Measurements from ENCODE around the gene PSMA6. TPM values are rescaled to one million over a fixed set of nuclear protein-coding genes. Genes with fewer than 3 reads are reported as not detected.

The PSMA6 gene
- total and polyA plus RNA-seq, 10 of the 15 experiments (the other 5 are each of a cell fraction or from before 2014, with no cell fraction given): 267 to 1,363 (median 402) TPM

- H4K20me1 ChIP-seq (ENCODE audit: control insufficient read depth, insufficient read depth): no peaks in the 10 kb centered on the region; the same call in 1 of the 2 replicates
- no peak overlapping the region; the same call in 1 of the 2 replicates for H3K4me3 ChIP-seq
- POLR2A ChIA-PET: interaction anchor here (1.2 to 1.8 kb wide), 2 partner anchors 10 to 100 kb away, joined by 3 to 16 read pairs; partner anchors contain the start of gene PSMA6
- TF ChIP-seq SRF (IDR thresholded peaks at IDR 0.05; ENCODE audit: low read depth in 2 of 2, low read length in 2 of 2) (peak in 1 of 2 experiments; percentile 42; a peak in 1 of 4 replicates), CBX3 (IDR thresholded peaks at IDR 0.05; ENCODE audit: borderline replicate concordance, low read depth) (no peak), MXI1 (IDR thresholded peaks at IDR 0.05; ENCODE audit: low read depth, low read length) (no peak), USF2 (IDR thresholded peaks at IDR 0.05; ENCODE audit: borderline replicate concordance, low read depth, low read length) (no peak), NFYA (IDR thresholded peaks at IDR 0.05; ENCODE audit: borderline replicate concordance, low read depth, low read length) (no peak), MEF2A (IDR thresholded peaks at IDR 0.05; ENCODE audit: insufficient read depth, low read depth, low read length) (0 out of 2 replicates have a peak, but pooled peaks have one; percentile 6), RUNX3 (IDR thresholded peaks at IDR 0.05; ENCODE audit: low read length) (peak; percentile 31; the same call in 1 of the 2 replicates), ATF2 (IDR thresholded peaks at IDR 0.05; ENCODE audit: low read length) (peak; percentile 39; the same call in 1 of the 2 replicates), TBL1XR1 (IDR thresholded peaks at IDR 0.05; ENCODE audit: low read depth, low read length) (no peak)
- in situ Hi-C loops (cut with MboI) (no loop called here), intact Hi-C loops (cut with micrococcal nuclease; ENCODE audit: unreplicated experiment) (loop anchor here (5.0 kb wide), 1 partner anchor 75 kb away; no protein-coding TSS in a partner anchor)
- H3K36me3 ChIP-seq (ENCODE audit: control insufficient read depth in 2 of 2, insufficient read depth in 2 of 2, low read length in 1 of 2): peaks cover 0 to 1% of the 10 kb centered on the region in 2 experiments; a peak in 2 of 4 replicates
- no peak overlapping the region for H3K9ac ChIP-seq (ENCODE audit: control insufficient read depth, insufficient read depth, low read length)
- SMC1A ChIA-PET (ENCODE audit: uncharacterized antibody, unreplicated experiment): interaction anchor here (0.8 to 4.1 kb wide), 7 partner anchors 16 to 151 kb away, joined by 3 to 33 read pairs (median 4); no protein-coding TSS in a partner anchor
- peaks cover 30% of the 10 kb centered on the region for H3K4me1 ChIP-seq (ENCODE audit: control insufficient read depth, insufficient read depth, low read length)
- ATAC-seq: peak; percentile 30
- CTCF ChIA-PET: interaction anchor here (1.0 to 2.3 kb wide), 3 partner anchors 13 to 113 kb away, joined by 3 to 14 read pairs (median 6); no protein-coding TSS in a partner anchor
- H3K79me2 ChIP-seq (ENCODE audit: control insufficient read depth, insufficient read depth, low read length): peaks cover 97% of the 10 kb centered on the region
- no peaks in the 10 kb centered on the region for H3K27me3 ChIP-seq (replicated peaks in 1 of 2; ENCODE audit: control insufficient read depth in 2 of 2, insufficient read depth in 2 of 2, low read length in 1 of 2)
- no peak for DNase-seq (ENCODE audit: low read depth, low spot score)
- no TSS peak for BruUV-seq (replicated peaks)
- RAD21 ChIA-PET (ENCODE audit: unreplicated experiment): interaction anchor here (1.4 to 2.1 kb wide), 3 partner anchors 10 to 99 kb away, joined by 4 to 10 read pairs (median 9); partner anchors contain the start of gene PSMA6
- H3K4me2 ChIP-seq (ENCODE audit: control insufficient read depth, insufficient read depth): peak overlapping the region; percentile 14
- peak overlapping the region; percentile 13; the same call in 1 of the 2 replicates for H3K27ac ChIP-seq (ENCODE audit: control insufficient read depth, insufficient read depth)
- H2AFZ ChIP-seq (ENCODE audit: control insufficient read depth, low read depth, low read length): no peak overlapping the region
- peaks cover 4% of the 10 kb centered on the region for H3K9me3 ChIP-seq (replicated peaks; ENCODE audit: control insufficient read depth, insufficient read depth, low read length)
- 100% methylated on average over 1 of the region's 1 CpG for WGBS (ENCODE audit: insufficient coverage, insufficient replicate concordance, low lambda C conversion rate, missing lambda C conversion rate)
- no peak for FAIRE-seq
These were observed 9.8 kb downstream of the PSMA6 start for GRCh38 chr14:35301735-35302528.

All from GM12878 (cell line).